KOPT-K1 (cell line): Measurements from ENCODE around the gene INHBE.

Experiments used
- H3K27ac ChIP-seq: fragments of 200-600 bp; sonication (generic); 2 replicates; pipeline ENCODE4 v1.5.1; 2016; ENCODE audit warnings: antibody characterized with exemption, mild to moderate bottlenecking, low read depth, low read length; ENCODE audit not compliant: poor library complexity, severe bottlenecking
- H3K36me3 ChIP-seq: fragments of 200-600 bp; sonication (generic); 2 replicates; pipeline ENCODE4 v1.5.1; 2017; ENCODE audit warnings: antibody characterized with exemption, mild to moderate bottlenecking, low read length, moderate library complexity; ENCODE audit not compliant: insufficient read depth
- H3K9me3 ChIP-seq: fragments of 200-600 bp; sonication (generic); 2 replicates; pipeline ENCODE4 v1.5.1; 2017; ENCODE audit warnings: antibody characterized with exemption, low read length, mild to moderate bottlenecking; ENCODE audit not compliant: insufficient read depth, poor library complexity, severe bottlenecking

The INHBE gene

DNA sequence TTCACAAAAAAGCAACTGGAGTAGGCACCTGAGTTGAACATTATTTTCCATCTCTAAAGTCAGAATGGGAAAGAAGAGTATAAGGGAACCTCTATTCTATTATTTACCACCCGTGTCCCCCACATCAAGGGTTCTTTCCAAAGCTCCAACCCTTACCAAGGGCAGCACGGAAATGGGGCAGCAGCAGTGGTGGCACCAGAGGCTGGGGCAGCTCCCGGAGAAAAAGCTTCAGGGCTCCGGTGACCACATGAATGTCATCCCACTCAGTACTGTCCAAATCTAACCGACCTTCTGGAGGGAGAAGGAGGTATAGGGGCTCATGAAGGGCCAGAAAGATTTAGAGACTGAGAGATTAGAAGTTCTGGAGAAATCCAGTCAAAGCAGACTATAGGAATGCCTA lies 18.8 kb downstream of the INHBE start:
- H3K27ac ChIP-seq, result no peak overlapping the region
- peaks cover 74% of the 10 kb centered on the region for H3K36me3 ChIP-seq
- no peaks in the 10 kb centered on the region for H3K9me3 ChIP-seq

DNA sequence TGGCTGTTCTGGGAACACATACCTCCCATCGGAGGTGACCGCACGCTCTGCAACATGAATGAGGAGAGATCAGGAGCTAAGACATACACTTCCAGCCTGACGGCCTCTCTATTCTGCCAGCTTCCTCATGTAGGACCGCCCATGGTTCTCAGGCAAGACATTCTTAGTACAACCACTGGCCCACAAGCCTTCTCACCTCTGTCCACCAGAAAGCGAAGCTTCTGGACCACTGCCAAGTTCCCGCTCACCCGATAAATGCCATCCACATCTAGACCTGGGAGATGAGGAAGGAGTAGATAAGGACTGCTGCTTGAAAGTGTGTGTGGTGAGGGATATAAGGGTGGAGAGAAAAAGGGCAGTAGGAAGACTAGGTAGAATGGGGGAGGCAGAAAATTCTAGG lies 19.3 kb downstream of the INHBE start:
- H3K9me3 ChIP-seq, result no peaks in the 10 kb centered on the region
- H3K27ac ChIP-seq, result no peak overlapping the region
- H3K36me3 ChIP-seq, result peaks cover 68% of the 10 kb centered on the region

DNA sequence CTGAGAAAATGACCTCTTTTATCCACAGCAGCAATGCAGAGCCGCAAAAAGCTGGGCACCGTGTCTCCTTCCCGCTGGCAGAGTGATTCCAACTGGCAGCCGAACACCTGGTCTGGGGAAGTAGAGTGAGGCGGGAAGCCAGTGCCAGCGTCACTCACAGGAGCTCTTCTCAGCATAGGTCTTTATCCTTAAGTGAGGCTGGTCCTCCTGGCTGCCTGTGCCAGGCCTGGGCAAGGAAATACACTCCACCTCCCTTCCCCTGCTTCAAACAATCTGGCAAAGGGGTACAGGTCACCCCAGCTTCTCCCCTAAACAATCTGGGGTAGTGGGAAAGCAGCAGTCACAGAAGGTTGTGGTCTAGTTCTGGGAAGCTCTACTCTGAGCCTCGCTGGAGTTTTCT lies 19.8 kb downstream of the INHBE start:
- H3K36me3 ChIP-seq, result peaks cover 64% of the 10 kb centered on the region
- H3K27ac ChIP-seq, result no peak overlapping the region
- H3K9me3 ChIP-seq, result no peaks in the 10 kb centered on the region

DNA sequence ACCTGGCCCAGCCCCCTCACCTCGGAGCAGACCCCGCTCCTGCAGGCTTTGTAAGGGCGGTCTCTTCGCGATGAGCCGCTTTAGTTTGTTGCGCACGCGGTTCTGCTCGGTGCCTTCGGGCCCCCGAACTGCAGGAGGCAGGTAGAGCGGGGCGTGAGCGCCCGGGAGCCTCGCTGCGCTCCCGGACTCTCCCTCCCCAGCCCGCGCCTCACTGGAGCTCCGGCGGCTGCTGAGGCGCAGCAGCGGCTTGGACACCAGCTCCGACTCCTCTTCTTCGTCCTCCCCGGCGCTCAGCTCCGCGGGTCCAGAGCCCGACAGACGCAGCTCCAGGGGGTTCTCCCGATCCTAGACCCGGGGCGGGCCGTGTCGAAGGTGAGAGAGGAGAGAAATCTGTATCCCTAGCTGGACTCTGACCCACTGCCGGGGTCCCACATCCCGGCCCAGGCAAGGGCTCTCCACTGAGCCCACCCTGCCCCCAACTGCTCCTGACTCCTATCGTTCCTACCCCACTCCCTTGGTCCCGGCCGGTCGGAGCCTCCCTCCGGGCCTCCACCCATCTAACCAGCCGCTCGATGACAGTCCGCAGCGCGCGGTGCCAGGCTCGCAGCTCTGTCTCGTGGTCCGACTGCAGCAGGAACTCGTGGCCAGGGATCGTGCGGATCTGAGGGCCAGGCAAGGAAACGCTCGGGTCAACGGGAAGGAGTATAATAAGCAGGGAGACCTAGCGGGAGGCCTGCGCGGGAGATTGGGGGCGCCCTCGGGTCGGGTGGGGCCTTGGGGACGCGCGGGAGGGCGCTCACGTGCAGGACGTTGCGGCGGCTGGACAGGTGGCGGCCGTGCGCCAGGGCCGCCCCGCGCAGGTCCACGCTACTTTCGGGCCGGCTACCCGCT lies 20.4 kb downstream of the INHBE start:
- Histone ChIP-seq H3K9me3 (no peaks in the 10 kb centered on the region), H3K36me3 (peaks cover 57% of the 10 kb centered on the region), H3K27ac (no peak overlapping the region)

DNA sequence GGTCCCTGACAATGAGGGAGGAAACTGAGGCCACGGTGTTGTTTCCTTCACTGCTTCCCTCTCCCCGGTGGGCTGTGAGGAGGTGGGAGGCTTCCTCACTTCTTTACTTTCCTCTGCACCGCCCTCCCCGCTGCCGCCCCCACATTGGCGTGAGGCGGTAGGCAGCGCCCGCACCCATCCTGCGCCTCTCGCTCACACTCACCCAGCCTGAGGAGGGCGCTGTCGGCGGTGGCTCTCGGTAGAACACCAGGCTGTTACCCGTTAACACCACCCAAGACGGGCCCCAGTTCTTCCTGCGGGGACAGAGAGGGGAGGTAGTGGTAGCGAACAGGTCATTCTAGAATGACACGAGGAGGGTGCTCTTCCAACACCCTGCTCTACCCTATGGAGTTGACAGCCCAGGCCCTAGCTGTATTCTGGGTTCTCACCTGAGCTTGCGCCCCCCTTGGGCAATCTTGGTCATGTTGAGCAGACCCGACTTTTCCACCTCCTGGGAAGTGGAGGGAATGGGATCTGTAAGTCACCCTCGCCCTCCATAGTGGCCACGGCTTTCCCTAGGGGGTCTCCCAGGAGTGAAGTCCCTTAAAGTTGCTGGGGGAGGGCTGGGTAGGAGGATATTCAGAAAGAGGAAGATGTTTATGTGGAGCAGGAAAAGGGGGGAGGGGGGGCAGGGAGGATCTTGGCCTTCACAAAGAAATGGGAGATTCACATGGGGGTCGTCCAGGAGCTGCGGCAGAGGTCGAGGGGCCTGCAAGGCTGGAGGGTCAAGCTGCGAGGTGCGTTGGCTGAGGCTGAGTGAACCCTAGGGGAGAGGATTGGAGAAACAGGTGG lies 21.3 kb downstream of the INHBE start:
- Histone ChIP-seq H3K27ac (peak overlapping the region; percentile 94), H3K36me3 (peaks cover 49% of the 10 kb centered on the region)

DNA sequence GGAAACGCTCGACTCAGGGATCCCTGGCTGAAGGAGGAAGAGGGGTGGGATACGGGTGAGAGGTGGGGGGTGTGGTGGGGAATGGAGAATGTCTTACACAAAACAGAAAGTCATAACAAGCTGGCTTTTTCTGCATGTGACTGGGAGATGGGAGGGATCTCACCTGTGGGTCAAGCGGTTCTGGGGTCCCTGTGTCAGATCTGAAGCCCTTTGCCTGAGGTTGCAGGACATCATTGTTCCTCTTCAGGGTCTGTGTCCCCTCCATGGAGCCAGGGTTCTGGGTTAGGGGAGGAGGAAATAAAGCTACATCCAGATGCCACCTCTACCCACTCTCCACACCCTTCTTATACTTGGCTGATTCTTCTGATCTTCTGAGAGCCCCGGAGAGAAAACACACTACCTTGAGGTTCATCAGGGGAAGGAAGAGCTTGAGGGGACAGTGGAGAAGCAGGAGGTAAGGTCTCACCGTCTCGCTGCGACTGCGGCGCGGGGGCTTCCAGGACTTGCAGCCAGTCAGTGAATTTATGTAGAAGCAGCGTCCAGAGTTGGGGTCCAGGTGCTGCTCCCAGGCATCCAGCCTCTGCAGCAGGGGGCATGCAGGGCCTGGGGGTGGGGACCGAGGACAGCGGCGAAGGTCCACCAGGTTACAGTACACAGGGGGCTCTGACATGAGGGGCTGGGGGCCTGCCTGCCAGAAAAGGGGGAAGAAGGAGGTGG lies 22.0 kb downstream of the INHBE start:
- Histone ChIP-seq H3K9me3 (no peaks in the 10 kb centered on the region), H3K27ac (peak overlapping the region; percentile 94), H3K36me3 (peaks cover 42% of the 10 kb centered on the region)

More for the DNA sequence above, 21.3 kb downstream of the INHBE start:
- H3K9me3 ChIP-seq, result no peaks in the 10 kb centered on the region

DNA sequence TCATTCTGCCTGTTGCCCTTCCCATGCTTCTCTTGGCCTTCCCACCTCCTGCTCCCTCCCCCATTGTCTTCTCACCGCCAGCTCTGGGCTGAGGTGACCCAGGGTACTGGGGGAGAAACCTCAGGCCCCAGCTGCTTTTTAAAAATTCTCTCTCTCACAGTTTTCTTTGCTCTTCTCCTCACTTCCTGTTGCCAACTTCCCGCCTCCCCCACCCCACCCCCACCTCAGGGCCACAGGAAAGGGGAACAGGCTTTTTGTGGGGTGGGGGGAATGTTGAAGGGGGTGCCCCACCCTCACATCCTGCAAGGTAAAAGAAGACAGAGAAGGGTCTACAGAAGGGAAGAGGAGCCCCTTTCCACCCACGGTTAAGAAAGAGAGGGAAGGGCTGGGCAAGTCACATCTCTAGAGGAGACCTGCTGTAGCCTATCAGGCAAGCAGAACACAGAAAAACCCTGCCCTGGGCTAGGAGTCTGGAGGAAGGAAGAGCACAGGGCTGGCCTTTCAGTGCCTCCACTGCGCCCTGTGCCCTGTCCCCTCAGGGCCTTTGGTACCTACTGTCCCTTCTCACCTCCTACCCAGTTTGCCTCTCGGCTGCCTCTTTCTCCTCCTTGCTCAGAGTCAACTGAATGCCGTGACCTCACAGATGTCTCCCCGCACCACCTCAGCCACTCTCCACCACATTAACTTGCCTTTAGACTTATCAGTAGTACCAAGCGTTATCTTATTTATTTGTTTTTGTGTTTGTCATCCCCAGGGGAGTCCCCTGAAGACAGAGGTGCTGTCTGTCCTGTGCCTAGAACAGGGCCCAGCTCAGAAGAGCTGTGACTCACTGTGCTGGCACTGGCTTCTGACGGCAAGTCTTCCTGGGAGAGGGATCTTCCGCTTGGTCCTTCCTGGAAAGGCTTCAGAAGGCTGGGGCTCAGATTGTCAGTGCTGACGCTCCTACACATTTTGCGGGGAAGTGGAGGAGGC lies 22.9 kb downstream of the INHBE start:
- Histone ChIP-seq H3K36me3 (peaks cover 33% of the 10 kb centered on the region), H3K27ac (peak overlapping the region; percentile 94), H3K9me3 (no peaks in the 10 kb centered on the region)

DNA sequence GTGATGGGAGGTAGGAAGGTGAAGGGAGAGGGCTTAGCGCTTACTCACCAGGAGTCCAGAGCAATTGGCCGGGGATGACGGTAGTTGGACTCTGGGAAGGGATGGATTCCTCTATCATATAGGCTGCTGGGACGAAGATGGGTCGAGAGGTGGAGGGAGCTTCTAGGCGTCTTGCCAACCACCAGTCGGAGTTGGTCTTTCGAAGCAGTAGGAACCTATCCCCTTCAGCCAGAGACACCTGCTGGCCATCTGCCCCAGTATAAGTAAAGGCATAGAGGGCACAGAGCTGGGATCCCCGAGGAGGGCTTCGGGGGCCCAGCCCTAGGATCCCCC lies 23.9 kb downstream of the INHBE start:
- H3K36me3 ChIP-seq, result peaks cover 25% of the 10 kb centered on the region
- no peaks in the 10 kb centered on the region for H3K9me3 ChIP-seq
- peak overlapping the region; percentile 94 for H3K27ac ChIP-seq

DNA sequence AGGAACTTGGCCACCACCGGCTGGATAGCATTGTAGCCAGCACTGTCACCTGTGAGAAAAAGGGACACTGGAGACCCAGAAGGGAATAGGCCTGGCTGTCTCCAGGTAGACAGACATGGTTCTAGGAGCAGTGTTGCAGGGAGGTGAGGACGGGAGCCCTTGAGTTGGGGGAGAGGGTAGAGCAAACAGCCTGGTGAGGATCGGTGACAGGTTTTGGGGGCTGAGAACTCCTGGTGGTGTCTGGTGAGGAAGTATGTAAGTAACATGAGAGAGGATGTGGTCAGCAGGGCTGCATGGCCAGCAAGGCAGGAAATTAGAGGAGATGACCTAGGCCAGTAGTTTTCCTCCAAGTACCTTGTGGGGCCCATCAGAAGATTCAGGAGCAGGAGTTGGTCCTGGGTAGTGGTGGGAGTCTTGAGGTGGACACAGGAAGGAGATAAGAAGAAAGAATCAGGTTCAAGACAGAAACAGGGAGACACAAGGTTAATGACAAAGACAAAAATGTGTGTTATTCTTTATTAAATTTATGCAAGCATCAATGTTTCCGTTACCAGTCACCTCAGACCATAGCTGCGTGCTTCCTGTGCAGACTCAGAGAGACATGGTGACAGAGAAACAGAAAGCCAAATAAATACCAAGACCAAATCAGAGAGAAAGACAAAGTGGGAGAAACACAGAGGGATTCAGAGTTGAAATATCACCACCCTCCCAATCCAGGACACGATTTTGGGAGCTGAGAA lies 24.4 kb downstream of the INHBE start, which contains the start of gene ARHGAP9:
Gene ARHGAP9 (minus strand): TSS at position 491 of the 740 bp plus-strand sequence. CDS start 460 bp downstream, at position 31.
- Histone ChIP-seq H3K9me3 (no peaks in the 10 kb centered on the region), H3K27ac (peak within 1 kb of the TSS; percentile 94), H3K36me3 (peaks cover 20% of the 10 kb centered on the region)

DNA sequence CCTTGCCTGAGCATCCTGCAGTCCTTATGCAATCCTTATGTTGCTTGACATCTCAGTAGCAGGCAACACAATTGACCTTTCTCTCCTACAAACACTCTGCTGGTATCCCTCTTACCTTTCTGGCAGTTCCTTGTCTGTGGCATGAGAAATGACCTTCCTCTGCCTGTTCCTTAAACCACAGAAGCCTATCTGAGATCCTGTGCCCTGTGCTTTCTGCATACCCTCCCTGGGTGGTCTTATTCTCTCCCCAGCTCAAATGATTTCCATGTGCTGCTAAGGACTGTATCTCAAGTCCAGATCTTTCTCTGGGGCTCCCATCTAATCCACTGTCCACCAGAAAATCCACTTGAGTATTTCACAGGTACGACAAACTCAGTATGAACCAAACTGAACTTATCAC lies 26.6 kb downstream of the INHBE start:
- H3K9me3 ChIP-seq, result no peaks in the 10 kb centered on the region
- H3K27ac ChIP-seq, result peak overlapping the region; percentile 32
- H3K36me3 ChIP-seq, result no peaks in the 10 kb centered on the region

DNA sequence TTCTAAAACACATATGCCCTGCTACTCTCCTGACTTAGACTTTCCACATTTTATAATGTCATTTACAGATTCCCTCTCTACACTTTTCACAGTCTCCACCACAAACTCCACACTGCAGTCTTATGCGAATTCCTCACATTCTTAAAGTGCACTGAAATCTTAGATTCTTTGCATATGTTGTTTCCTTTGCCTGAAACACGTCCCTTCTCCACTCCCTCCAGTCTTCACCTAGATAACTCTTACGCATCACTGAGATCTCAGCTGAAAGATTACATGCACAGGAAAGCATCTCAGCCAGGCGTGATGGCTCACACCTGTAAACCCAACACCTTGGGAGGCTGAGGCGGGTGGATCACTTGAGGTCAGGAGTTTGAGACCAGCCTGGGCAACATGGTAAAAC lies 28.4 kb downstream of the INHBE start:
- Histone ChIP-seq H3K27ac (no peak overlapping the region), H3K36me3 (no peaks in the 10 kb centered on the region), H3K9me3 (no peaks in the 10 kb centered on the region)

DNA sequence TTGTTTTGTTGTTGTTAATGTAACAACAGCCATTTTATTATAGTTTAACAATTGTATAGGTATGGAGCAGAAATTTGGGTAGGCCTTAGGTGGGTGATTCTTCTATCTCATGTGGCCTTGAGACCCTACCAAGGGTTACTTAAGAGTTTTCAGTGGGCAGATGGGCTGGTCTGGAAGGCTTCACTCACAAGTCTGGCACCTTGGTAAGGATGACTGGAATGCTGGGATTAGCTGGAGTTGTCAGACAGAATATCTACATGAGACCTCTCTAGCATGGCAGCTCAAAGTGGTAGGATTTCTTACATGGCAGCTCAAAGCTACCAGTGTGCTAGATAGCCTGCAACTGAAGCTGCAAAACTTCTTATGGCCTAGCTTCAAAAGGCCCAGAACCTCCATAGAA lies 30.6 kb downstream of the INHBE start:
- Histone ChIP-seq H3K9me3 (no peaks in the 10 kb centered on the region), H3K27ac (no peak overlapping the region), H3K36me3 (peaks cover 19% of the 10 kb centered on the region)

DNA sequence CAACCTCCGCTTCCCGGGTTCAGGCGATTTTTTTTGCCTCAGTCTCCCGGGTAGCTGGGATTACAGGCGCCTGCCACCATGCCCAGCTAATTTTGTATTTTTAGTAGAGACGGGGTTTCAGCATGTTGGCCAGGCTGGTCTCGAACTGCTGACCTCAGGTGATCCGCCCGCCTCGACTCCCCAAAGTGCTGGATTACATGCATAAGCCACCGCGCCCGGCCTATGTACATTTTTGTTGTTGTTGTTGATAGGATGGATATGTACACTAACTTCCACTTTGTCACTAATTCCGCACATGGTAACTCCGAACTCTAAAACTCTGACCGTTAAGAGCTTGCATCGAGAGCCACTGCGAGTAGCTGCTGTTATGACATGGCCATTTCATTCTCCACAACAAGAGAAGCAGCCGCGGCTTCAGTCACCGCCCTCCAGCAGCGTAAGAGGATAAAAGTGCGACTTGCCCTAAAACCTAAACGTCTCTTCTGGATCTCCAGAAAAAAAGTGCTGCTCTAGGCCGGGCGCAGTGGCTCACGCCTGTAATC lies 32.0 kb downstream of the INHBE start:
- H3K36me3 ChIP-seq, result peaks cover 33% of the 10 kb centered on the region
- no peaks in the 10 kb centered on the region for H3K9me3 ChIP-seq
- H3K27ac ChIP-seq, result peak overlapping the region; percentile 44
